AG04450 (cell line): ENCODE results near the gene EAPP. TPM values are rescaled to one million over a fixed set of nuclear protein-coding genes. Genes with fewer than 3 reads are reported as not detected.
"Not testable (repeated sequence)": the region's sequence is repeated elsewhere in the genome, so short reads cannot be mapped to it uniquely, and the experiment has no call there.

Experiments
- CTCF ChIA-PET: fragments of 300-600, 350-600 bp; formaldehyde crosslinking; extraction: SDS; loops from one replicate; lab custom pipeline; 2022; ENCODE audit warnings: antibody characterized with exemption, inconsistent platforms; lab: Charles Lee
- POLR2A ChIA-PET: fragments of 350-600 bp; formaldehyde crosslinking; extraction: SDS; loops from one replicate; lab custom pipeline; 2021; ENCODE audit warnings: antibody characterized with exemption, inconsistent platforms; lab: Yijun Ruan, JAX
- DNase-seq: peaks from one replicate; pipeline ENCODE4 v3.0.0-alpha.2; 2011; ENCODE audit warnings: low read depth, low spot score
- H3K27ac ChIP-seq: one replicate; pipeline ENCODE4 v1.5.1; 2012; ENCODE audit warnings: low read depth, low read length, control low read depth
- H3K27me3 ChIP-seq: one replicate; pipeline ENCODE4 v1.6.0; 2012; ENCODE audit warnings: low read length; ENCODE audit not compliant: control insufficient read depth, insufficient read depth
- H3K4me3 ChIP-seq: 2 replicates; pipeline ENCODE4 v1.5.1; 2011; ENCODE audit warnings: mild to moderate bottlenecking, low read depth, low read length, control low read depth
- H3K9me3 ChIP-seq: 2 replicates; pipeline ENCODE4 v1.5.1; 2012; ENCODE audit warnings: low read length; ENCODE audit not compliant: control insufficient read depth, insufficient read depth
- polyA plus RNA-seq: library from polyadenylated mRNA; depleted of rRNA; stranded (reverse); fragments of >200 nt; gene quantifications from 2 replicates; pipeline ENCODE4 v1.2.3, GENCODE V29; 2011
- TF ChIP-seq, protein P1 (sequence below): IDR thresholded peaks from 2 replicates; pipeline ENCODE4 v1.5.1; 2011; ENCODE audit warnings: low read depth, low read length, control low read depth, inconsistent platforms

Gene EAPP
- polyA plus RNA-seq, 1 experiment, result 66.8 TPM

GRCh38 chr14:34482463-34482862, 57.0 kb downstream of the EAPP start:
- no peak overlapping the region for H3K27ac ChIP-seq
- TF ChIP-seq, protein P1, sequence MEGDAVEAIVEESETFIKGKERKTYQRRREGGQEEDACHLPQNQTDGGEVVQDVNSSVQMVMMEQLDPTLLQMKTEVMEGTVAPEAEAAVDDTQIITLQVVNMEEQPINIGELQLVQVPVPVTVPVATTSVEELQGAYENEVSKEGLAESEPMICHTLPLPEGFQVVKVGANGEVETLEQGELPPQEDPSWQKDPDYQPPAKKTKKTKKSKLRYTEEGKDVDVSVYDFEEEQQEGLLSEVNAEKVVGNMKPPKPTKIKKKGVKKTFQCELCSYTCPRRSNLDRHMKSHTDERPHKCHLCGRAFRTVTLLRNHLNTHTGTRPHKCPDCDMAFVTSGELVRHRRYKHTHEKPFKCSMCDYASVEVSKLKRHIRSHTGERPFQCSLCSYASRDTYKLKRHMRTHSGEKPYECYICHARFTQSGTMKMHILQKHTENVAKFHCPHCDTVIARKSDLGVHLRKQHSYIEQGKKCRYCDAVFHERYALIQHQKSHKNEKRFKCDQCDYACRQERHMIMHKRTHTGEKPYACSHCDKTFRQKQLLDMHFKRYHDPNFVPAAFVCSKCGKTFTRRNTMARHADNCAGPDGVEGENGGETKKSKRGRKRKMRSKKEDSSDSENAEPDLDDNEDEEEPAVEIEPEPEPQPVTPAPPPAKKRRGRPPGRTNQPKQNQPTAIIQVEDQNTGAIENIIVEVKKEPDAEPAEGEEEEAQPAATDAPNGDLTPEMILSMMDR, result no peak
- no peaks in the 10 kb centered on the region for H3K9me3 ChIP-seq
- ChIA-PET CTCF (interaction anchor here (1.0 kb wide), 1 partner anchor 159 kb away, joined by 3 read pairs; no protein-coding TSS in a partner anchor), POLR2A (interaction anchor here (0.7 kb wide), 1 partner anchor 518 kb away, joined by 4 read pairs; no protein-coding TSS in a partner anchor)
- H3K4me3 ChIP-seq, result no peak overlapping the region
- DNase-seq, result no peak
- H3K27me3 ChIP-seq, result no peaks in the 10 kb centered on the region

GRCh38 chr14:34479694-34480093, 59.8 kb downstream of the EAPP start:
- Histone ChIP-seq H3K27ac (no peak overlapping the region), H3K27me3 (no peaks in the 10 kb centered on the region), H3K4me3 (no peak overlapping the region), H3K9me3 (no peaks in the 10 kb centered on the region; the same call in 1 of the 2 replicates)
- POLR2A ChIA-PET, result interaction anchor here (0.6 kb wide), 1 partner anchor 178 kb away, joined by 3 read pairs; no protein-coding TSS in a partner anchor
- no peak for DNase-seq
- CTCF ChIA-PET, result no interaction called here
- TF ChIP-seq, protein P1, result no peak

GRCh38 chr14:34478261-34478660, 61.2 kb downstream of the EAPP start:
- POLR2A ChIA-PET, result no interaction called here
- Histone ChIP-seq H3K9me3 (no peaks in the 10 kb centered on the region; the same call in 1 of the 2 replicates), H3K27me3 (peaks cover 4% of the 10 kb centered on the region), H3K27ac (no peak overlapping the region), H3K4me3 (no peak overlapping the region)
- no peak for DNase-seq
- TF ChIP-seq, protein P1, result no peak
- CTCF ChIA-PET, result interaction anchor here (0.7 kb wide), 1 partner anchor 18 kb away, joined by 3 read pairs; no protein-coding TSS in a partner anchor

DNA sequence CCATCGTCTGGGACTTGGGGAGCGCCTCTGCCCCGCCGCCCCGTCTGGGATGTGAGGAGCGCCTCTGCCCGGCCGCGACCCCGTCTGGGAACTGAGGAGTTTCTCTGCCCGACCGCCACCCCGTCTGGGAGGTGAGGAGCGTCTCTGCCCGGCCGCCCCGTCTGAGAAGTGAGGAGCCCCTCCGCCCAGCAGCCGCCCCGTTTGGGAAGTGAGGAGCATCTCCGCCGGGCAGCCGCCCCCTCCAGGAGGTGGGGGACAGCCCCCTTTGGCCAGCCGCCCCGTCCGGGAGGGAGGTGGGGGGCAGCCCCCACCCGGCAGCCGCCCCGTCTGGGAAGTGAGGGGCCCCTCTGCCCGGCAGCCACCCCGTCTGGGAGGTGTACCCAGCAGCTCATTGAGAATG, 63.5 kb downstream of the EAPP start:
- H3K9me3 ChIP-seq, POLR2A ChIA-PET, H3K4me3 ChIP-seq, H3K27ac ChIP-seq, H3K27me3 ChIP-seq, DNase-seq, CTCF ChIA-PET: not testable (repeated sequence)

DNA sequence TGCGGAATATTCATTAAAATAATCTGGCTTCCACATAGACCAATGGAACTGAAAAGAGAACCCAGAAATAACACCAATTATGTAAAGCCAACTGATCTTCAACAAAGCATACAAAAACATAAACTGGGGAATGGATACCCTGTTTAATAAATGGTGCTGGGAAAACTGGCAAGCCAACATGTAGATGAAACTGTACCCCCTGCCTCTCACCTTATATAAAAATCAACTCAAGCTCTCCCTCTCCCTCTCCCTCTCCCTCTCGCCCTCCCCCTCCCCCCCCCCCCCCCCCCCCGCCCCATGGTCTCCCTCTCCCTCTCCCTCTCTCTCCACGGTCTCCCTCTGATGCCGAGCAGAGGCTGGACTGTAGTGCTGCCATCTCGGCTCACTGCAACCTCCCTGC, 64.3 kb downstream of the EAPP start:
- POLR2A ChIA-PET, result no interaction called here

More for the DNA sequence above, 64.3 kb downstream of the EAPP start:
- DNase-seq, result no peak
- Histone ChIP-seq H3K9me3 (no peaks in the 10 kb centered on the region; the same call in 1 of the 2 replicates), H3K27me3 (peaks cover 4% of the 10 kb centered on the region), H3K4me3 (no peak overlapping the region), H3K27ac (no peak overlapping the region)
- TF ChIP-seq, protein P1, result no peak
- CTCF ChIA-PET, result no interaction called here
